ENCODE data around the gene ELK4. TPM values are rescaled to one million over a fixed set of nuclear protein-coding genes. Genes with fewer than 3 reads are reported as not detected.

Gene ELK4
- total and polyA plus RNA-seq, 9 donors, result 5.8 to 69.5 (median 48.7) TPM

DNA sequence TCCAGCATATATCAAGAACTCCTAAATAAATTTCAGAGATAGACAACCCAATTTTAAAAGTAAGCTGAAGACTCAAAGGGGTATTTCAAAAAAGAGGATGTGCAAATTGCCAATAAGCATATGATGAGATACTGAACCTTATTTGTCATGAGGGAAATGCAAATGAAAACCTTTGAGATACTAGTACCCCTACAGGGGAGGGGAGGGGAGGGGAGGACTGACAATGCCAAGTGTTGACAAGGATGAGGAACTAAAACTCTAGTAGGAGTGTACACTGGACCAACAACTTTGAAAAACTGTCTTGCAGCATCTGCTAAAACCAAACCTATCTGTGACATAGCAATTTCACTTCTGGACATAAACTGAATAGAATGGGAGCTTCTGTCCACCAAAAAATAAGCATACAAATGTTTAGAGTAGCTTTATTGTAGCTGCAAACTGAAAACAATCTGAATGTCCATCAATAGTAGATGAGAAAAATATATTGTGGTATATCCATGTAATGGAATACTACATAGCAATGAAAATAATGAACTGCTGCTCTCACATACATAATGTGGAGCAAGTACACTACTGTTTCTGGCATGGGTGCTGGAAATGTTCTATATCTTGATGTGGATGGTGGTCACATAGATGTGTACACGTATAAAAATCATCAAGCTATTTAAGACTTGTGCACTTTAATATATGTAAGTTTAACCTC lies 70.2 kb downstream of the ELK4 start:
- 79 to 92% (median 91%) methylated on average over 1 of the region's 1 CpG for WGBS, 3 donors
- DNase-seq, result no peak
- intact Hi-C loops (cut with DNase I), result no loop called here
- H3K27me3 ChIP-seq, result no peaks in the 10 kb centered on the region
- H3K4me1 ChIP-seq (ENCODE audit: insufficient read depth), result no peaks in the 10 kb centered on the region
- TF ChIP-seq, protein P1, sequence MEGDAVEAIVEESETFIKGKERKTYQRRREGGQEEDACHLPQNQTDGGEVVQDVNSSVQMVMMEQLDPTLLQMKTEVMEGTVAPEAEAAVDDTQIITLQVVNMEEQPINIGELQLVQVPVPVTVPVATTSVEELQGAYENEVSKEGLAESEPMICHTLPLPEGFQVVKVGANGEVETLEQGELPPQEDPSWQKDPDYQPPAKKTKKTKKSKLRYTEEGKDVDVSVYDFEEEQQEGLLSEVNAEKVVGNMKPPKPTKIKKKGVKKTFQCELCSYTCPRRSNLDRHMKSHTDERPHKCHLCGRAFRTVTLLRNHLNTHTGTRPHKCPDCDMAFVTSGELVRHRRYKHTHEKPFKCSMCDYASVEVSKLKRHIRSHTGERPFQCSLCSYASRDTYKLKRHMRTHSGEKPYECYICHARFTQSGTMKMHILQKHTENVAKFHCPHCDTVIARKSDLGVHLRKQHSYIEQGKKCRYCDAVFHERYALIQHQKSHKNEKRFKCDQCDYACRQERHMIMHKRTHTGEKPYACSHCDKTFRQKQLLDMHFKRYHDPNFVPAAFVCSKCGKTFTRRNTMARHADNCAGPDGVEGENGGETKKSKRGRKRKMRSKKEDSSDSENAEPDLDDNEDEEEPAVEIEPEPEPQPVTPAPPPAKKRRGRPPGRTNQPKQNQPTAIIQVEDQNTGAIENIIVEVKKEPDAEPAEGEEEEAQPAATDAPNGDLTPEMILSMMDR (IDR thresholded peaks at IDR 0.05), result no peak
- TF ChIP-seq EP300 (IDR thresholded peaks at IDR 0.05), result no peak
- TF ChIP-seq POLR2A (IDR thresholded peaks at IDR 0.05), result no peak
- no peaks in the 10 kb centered on the region for H3K9me3 ChIP-seq
- H3K27ac ChIP-seq, result no peak overlapping the region
- H3K4me3 ChIP-seq, result no peak overlapping the region
- H3K36me3 ChIP-seq, result no peaks in the 10 kb centered on the region

Small RNAs within 50 kb of the gene (small RNA-seq; reads per million reads assigned to genes)
- not detected for gene RNU2-19P
- gene RNU6-418P, result not detected

Other genes starting within 250 kb of the ELK4 start
- gene LEMD1, start 210.0 kb downstream of the ELK4 start, total RNA-seq, result 1 to 10 TPM in 4 of 7 donors, under 1 TPM in 2, not detected in 1; 0.43 to 7.0 (median 1.2) TPM
- gene LEMD1, start 210.0 kb downstream of the ELK4 start, polyA plus RNA-seq, result under 1 TPM; 0.58 to 0.90 TPM
- 1 to 10 TPM in 3 of 7 donors, under 1 TPM in 4; 0.08 to 2.1 (median 0.60) TPM for gene BLACAT1, start 176.0 kb downstream of the ELK4 start, total RNA-seq
- gene BLACAT1, start 176.0 kb downstream of the ELK4 start, polyA plus RNA-seq, result under 1 TPM; 0.15 to 0.30 TPM
- gene CDK18, start 127.3 kb downstream of the ELK4 start, total RNA-seq, result 10 to 100 TPM; 11.0 to 31.5 (median 19.6) TPM
- 10 to 100 TPM in 1 of 2 donors, 1 to 10 TPM in 1; 6.3 to 13.3 TPM for gene CDK18, start 127.3 kb downstream of the ELK4 start, polyA plus RNA-seq
- 1 to 10 TPM; 1.5 to 9.5 (median 5.8) TPM for gene SLC45A3, start 48.5 kb upstream of the ELK4 start, total RNA-seq
- gene SLC45A3, start 48.5 kb upstream of the ELK4 start, polyA plus RNA-seq, result 1 to 10 TPM; 3.4 to 3.5 TPM
- 100 to 1,000 TPM; 104 to 335 (median 244) TPM for gene NUCKS1, start 118.2 kb upstream of the ELK4 start, total RNA-seq
- gene NUCKS1, start 118.2 kb upstream of the ELK4 start, polyA plus RNA-seq, result 100 to 1,000 TPM in 1 of 2 donors, 10 to 100 TPM in 1; 79.4 to 150 TPM
- gene RAB29, start 143.5 kb upstream of the ELK4 start, total RNA-seq, result 10 to 100 TPM in 4 of 7 donors, 1 to 10 TPM in 3; 7.2 to 16.1 (median 10.1) TPM
- 10 to 100 TPM in 1 of 2 donors, 1 to 10 TPM in 1; 8.3 to 16.4 TPM for gene RAB29, start 143.5 kb upstream of the ELK4 start, polyA plus RNA-seq
- gene SLC41A1, start 181.2 kb upstream of the ELK4 start, total RNA-seq, result 10 to 100 TPM; 12.5 to 45.0 (median 33.5) TPM
- 10 to 100 TPM; 17.8 to 75.9 TPM for gene SLC41A1, start 181.2 kb upstream of the ELK4 start, polyA plus RNA-seq
- gene PM20D1, start 218.1 kb upstream of the ELK4 start, total RNA-seq, result 1 to 10 TPM in 2 of 7 donors, under 1 TPM in 4, not detected in 1; 0.43 to 1.4 (median 0.74) TPM
- 1 to 10 TPM in 1 of 2 donors, under 1 TPM in 1; 0.05 to 1.8 TPM for gene PM20D1, start 218.1 kb upstream of the ELK4 start, polyA plus RNA-seq

Measured in ovary (tissue), 9 donors.